Measurements from ENCODE around the gene XCL1. TPM values are rescaled to one million over a fixed set of nuclear protein-coding genes. Genes with fewer than 3 reads are reported as not detected.

Gene XCL1
- total RNA-seq, 1 donor from 2014 or later, result not detected

GRCh38 chr1:168629466-168629865, 53.1 kb downstream of the XCL1 start:
- no peaks in the 10 kb centered on the region for H3K4me1 ChIP-seq
- TF ChIP-seq, protein P1, sequence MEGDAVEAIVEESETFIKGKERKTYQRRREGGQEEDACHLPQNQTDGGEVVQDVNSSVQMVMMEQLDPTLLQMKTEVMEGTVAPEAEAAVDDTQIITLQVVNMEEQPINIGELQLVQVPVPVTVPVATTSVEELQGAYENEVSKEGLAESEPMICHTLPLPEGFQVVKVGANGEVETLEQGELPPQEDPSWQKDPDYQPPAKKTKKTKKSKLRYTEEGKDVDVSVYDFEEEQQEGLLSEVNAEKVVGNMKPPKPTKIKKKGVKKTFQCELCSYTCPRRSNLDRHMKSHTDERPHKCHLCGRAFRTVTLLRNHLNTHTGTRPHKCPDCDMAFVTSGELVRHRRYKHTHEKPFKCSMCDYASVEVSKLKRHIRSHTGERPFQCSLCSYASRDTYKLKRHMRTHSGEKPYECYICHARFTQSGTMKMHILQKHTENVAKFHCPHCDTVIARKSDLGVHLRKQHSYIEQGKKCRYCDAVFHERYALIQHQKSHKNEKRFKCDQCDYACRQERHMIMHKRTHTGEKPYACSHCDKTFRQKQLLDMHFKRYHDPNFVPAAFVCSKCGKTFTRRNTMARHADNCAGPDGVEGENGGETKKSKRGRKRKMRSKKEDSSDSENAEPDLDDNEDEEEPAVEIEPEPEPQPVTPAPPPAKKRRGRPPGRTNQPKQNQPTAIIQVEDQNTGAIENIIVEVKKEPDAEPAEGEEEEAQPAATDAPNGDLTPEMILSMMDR (IDR thresholded peaks at IDR 0.05), result no peak

More at GRCh38 chr1:168629466-168629865, 53.1 kb downstream of the XCL1 start:
- no peak overlapping the region for H3K27ac ChIP-seq
- DNase-seq (ENCODE audit: low spot score in 2 of 2), result no peak
- no peaks in the 10 kb centered on the region for H3K9me3 ChIP-seq
- no peaks in the 10 kb centered on the region for H3K36me3 ChIP-seq
- intact Hi-C loops (cut with DNase I), result no loop called here
- H3K4me3 ChIP-seq, result no peak overlapping the region
- no peaks in the 10 kb centered on the region for H3K27me3 ChIP-seq

Other genes starting within 250 kb of the XCL1 start
- not detected for gene XCL2, start 32.6 kb upstream of the XCL1 start, total RNA-seq
- 12.3 TPM for gene DPT, start 152.6 kb downstream of the XCL1 start, total RNA-seq

All from ascending aorta (tissue), 2 donors.